ENCODE measurements around the gene SLC36A4. TPM values are rescaled to one million over a fixed set of nuclear protein-coding genes. Genes with fewer than 3 reads are reported as not detected.

The SLC36A4 gene
- total RNA-seq, 1 experiment from 2014 or later = 21.1 TPM

- Histone ChIP-seq H3K27ac (ENCODE audit: low read depth, low read length) (no peak overlapping the region), H3K9me2 (ENCODE audit: insufficient read depth) (no peaks in the 10 kb centered on the region), H3K4me3 (replicated peaks in 1 of 2; ENCODE audit: low read depth in 1 of 2, low read length in 2 of 2) (no peak overlapping the region), H4K20me1 (ENCODE audit: insufficient read depth) (no peaks in the 10 kb centered on the region), H3K9me3 (ENCODE audit: control insufficient read depth in 1 of 2, insufficient read depth in 1 of 2, low read depth in 1 of 2, low read length in 2 of 2) (no peaks in the 10 kb centered on the region), H3K9ac (ENCODE audit: low read length) (no peak overlapping the region), H3K4me1 (ENCODE audit: control insufficient read depth in 1 of 2, insufficient read depth in 2 of 2, low read length in 2 of 2) (no peaks in the 10 kb centered on the region), H3K36me3 (ENCODE audit: control insufficient read depth in 1 of 2, insufficient read depth in 2 of 2, low read length in 2 of 2) (no peaks in the 10 kb centered on the region), H3K4me2 (ENCODE audit: low read length) (no peak overlapping the region), H2AFZ (ENCODE audit: low read depth, low read length, poor library complexity, severe bottlenecking) (no peak overlapping the region), H3K27me3 (ENCODE audit: insufficient read depth, low read length) (no peaks in the 10 kb centered on the region), H3K79me2 (ENCODE audit: insufficient read depth, low read length) (no peaks in the 10 kb centered on the region)
- intact Hi-C loops (cut with micrococcal nuclease) = no loop called here
- no TSS peak for BruUV-seq (replicated peaks)
- ATAC-seq = no peak
- ChIA-PET RAD21 (ENCODE audit: low non-redundant PET in 1 of 2, low total read pairs in 2 of 2, uncharacterized antibody in 2 of 2, unreplicated experiment in 2 of 2) (no interaction called here), CTCF (no interaction called here), POLR2A (no interaction called here)
- TF ChIP-seq REST (IDR thresholded peaks at IDR 0.05; ENCODE audit: low read depth) = no peak
- no peak for TF ChIP-seq EZH2phosphoT487 (IDR thresholded peaks at IDR 0.05; ENCODE audit: borderline replicate concordance)
- TF ChIP-seq ATF3 (IDR thresholded peaks at IDR 0.05) = no peak
- no peak for TF ChIP-seq SP1 (IDR thresholded peaks at IDR 0.05; ENCODE audit: low read depth)
- no peak for TF ChIP-seq CEBPB (IDR thresholded peaks at IDR 0.05; ENCODE audit: low read depth)
- no peak for TF ChIP-seq SRF (IDR thresholded peaks at IDR 0.05; ENCODE audit: low read depth)
- TF ChIP-seq CTCF (IDR thresholded peaks at IDR 0.05 in 2 of 3, conservative IDR thresholded peaks at IDR 0.05 in 1 of 3; ENCODE audit: borderline replicate concordance in 1 of 3, insufficient read depth in 1 of 3, low read depth in 2 of 3, low read length in 2 of 3) = no peak
- no peak for TF ChIP-seq MAX (IDR thresholded peaks at IDR 0.05)
- DNase-seq (ENCODE audit: low read depth, low spot score) = no peak
Measured at GRCh38 chr11:93122535-93123235, 75.1 kb downstream of the SLC36A4 start.
